Activated CD4-positive, alpha-beta T cell treated with anti-CD3 and anti-CD28 coated beads, Interleukin-2, Interleukin-4, amounts not matched to agents 100 ng/mL and 50 ng/mL, durations not matched to agents 16 hours and 8 hours (primary cell): ENCODE results near the gene OR11H6.
"Not testable (repeated sequence)": the region's sequence is repeated elsewhere in the genome, so short reads cannot be mapped to it uniquely, and the experiment has no call there.

Experiments
- DNase-seq: peaks from one replicate; pipeline ENCODE4 v3.0.0-alpha.2; 2020; ENCODE audit warnings: low spot score

The OR11H6 gene, protein sequence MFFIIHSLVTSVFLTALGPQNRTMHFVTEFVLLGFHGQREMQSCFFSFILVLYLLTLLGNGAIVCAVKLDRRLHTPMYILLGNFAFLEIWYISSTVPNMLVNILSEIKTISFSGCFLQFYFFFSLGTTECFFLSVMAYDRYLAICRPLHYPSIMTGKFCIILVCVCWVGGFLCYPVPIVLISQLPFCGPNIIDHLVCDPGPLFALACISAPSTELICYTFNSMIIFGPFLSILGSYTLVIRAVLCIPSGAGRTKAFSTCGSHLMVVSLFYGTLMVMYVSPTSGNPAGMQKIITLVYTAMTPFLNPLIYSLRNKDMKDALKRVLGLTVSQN

GRCh38 chr14:20223410-20223809 lies at the start of gene OR11H6:
Gene OR11H6, plus strand, starts transcription at chr14:20223710. Its CDS starts 0 bp downstream, at chr14:20223710.
- DNase-seq = no peak

DNA sequence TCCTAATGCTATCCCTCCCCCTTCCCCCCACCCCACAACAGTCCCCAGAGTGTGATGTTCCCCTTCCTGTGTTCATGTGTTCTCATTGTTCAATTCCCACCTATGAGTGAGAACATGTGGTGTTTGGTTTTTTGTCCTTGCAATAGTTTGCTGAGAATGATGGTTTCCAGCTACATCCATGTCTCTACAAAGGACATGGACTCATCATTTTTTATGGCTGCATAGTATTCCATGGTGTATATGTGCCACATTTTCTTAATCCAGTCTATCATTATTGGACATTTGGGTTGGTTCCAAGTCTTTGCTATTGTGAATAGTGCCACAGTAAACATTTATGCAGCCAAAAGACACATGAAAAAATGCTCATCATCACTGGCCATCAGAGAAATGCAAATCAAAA lies 49.3 kb upstream of the OR11H6 start:
- DNase-seq = not testable (repeated sequence)

- no peak for DNase-seq
Measured at GRCh38 chr14:20176330-20176729, 47.2 kb upstream of the OR11H6 start.

GRCh38 chr14:20177433-20177974 lies 46.0 kb upstream of the OR11H6 start:
- no peak for DNase-seq

- DNase-seq = no peak
Measured at GRCh38 chr14:20179218-20179617, 44.3 kb upstream of the OR11H6 start.

- no peak for DNase-seq
Measured at GRCh38 chr14:20179880-20180279, 43.6 kb upstream of the OR11H6 start.

- DNase-seq = no peak
Measured at GRCh38 chr14:20180486-20180885, 43.0 kb upstream of the OR11H6 start.

DNA sequence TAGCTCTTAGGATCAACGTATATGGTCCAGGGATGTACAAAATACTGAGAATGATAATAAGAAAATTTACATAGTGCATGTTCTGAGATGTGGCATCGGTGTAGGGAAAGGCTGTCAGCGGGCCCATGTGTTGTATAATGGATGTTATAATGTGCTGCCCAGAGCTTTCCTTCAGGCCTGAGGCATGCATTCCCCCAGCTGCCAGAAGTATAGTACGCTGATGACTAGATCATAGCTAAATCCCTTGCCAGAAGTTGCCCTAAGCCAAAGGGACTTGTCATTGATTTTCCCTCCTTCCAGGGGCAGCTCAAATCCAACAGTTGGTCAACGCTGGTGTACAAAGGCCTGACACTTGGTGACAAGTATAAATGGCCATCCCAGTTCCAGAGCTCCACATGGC lies 39.3 kb upstream of the OR11H6 start:
- no peak for DNase-seq

DNA sequence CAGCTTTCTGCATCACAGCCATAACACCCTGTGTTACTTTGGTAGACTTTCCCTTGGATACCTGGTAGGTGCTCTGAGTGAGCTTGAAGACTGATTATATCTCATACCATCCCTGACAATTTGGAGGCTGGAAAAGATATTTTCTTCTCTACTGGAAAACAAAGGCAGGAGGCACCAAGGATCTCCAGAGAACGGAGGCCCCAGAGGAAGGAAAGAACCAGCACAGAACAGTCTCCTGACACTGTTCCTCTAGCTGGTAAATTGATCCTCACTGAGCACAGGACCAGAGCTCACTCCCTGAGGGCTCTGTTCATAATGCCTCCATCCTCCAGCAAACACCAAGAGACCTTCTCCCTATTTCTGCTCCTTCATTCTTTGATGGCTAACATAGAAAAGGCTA lies 32.9 kb upstream of the OR11H6 start, which contains the start of gene OR11G2:
Gene OR11G2, plus strand, starts transcription at position 301 of the 400 bp plus-strand sequence. CDS start 6,542 bp downstream, outside the sequence.
- no peak for DNase-seq

- DNase-seq = no peak
Measured at GRCh38 chr14:20191396-20191795, 32.1 kb upstream of the OR11H6 start.

- DNase-seq = no peak
Measured at GRCh38 chr14:20194101-20194500, 29.4 kb upstream of the OR11H6 start.

- DNase-seq = not testable (repeated sequence)
Measured at GRCh38 chr14:20195170-20195569, 28.3 kb upstream of the OR11H6 start.

DNA sequence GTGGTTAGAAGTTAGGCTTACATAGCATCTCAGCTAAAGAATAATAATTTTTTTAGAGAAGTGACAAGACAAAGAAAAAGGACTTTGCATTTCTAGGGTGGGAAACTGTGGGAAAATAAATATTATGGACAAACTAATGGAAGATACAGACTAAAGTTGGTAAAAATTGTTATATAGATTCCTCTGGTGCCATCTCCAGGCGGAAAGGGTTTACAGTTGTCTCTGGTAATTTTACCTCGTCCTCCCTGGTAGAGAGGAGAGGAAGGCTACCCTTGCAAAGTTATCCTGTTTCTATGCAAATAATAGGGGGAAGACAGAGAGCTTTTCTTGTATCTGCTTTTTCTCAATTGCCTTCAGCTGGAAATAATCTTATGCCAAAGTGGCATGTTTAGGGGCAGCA lies 27.6 kb upstream of the OR11H6 start:
- DNase-seq = no peak

GRCh38 chr14:20197459-20197858 lies 26.1 kb upstream of the OR11H6 start:
- no peak for DNase-seq

DNA sequence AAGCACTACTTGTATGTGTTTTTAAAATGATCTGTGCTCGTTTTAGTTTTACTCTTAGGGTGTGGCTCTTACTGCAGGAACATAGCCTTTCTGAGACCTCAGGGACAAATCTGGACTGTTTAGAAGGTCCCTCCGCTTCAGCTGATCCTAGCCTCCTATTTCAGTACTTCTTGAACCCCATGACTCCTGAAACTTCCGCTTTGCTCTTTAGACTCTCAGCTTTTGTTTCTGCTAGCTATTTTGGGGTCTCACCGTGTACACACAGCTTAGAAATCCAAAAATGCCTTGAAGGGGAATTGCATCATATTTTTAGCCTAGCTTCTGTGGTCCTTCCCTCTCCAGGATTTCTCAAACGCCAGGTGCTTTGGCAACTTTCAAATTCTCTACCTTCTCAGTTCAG lies 24.5 kb upstream of the OR11H6 start:
- no peak for DNase-seq

- no peak for DNase-seq
Measured at GRCh38 chr14:20204721-20205120, 18.8 kb upstream of the OR11H6 start.

DNA sequence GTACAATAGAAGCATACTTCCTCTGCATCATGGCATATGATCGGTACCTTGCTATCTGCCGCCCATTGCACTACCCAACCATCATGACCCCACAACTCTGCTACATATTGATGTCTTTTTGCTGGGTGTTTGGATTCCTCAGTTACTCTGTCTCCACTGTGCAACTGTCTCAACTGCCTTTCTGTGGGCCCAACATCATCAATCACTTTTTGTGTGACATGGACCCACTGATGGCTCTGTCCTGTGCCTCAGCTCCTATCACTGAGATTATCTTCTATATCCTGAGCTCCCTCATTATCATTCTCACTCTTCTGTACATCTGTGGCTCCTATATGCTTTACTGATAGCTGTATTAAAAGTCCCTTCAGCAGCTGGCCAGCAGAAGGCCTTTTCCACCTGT lies 13.9 kb upstream of the OR11H6 start:
- no peak for DNase-seq

DNA sequence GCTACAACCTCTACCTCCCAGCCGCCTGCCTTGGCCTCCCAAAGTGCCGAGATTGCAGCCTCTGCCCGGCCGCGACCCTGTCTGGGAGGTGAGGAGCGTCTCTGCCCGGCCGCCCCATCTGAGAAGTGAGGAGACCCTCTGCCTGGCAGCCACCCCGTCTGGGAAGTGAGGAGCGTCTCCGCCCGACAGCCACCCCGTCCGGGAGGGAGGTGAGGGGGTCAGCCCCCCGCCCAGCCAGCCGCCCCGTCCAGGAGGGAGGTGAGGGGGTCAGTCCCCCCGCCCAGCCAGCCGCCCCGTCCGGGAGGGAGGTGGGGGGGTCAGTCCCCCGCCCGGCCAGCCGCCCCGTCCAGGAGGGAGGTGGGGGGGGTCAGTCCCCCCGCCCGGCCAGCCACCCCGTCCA lies 11.1 kb upstream of the OR11H6 start:
- DNase-seq = not testable (repeated sequence)

DNA sequence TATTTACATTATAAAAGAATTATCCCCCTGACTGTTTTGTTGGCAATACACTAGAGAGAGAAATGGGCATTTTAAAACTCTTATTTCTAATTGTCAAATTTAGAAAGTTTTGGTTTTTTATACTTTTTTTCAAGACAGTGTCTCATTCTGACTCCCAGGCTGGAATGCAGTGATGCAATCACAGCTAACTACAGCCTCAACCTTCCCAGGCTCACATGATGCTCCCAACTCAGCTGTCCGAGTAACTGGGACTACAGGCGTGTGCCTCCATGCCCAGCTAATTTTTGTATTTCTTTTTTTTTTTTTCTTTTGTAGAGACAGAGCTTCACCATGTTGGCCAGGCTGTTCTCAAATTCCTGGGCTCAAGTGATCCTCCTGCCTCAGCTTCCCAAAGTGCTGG lies 8.3 kb upstream of the OR11H6 start:
- no peak for DNase-seq

- DNase-seq = no peak
Measured at GRCh38 chr14:20219033-20219432, 4.5 kb upstream of the OR11H6 start.

DNA sequence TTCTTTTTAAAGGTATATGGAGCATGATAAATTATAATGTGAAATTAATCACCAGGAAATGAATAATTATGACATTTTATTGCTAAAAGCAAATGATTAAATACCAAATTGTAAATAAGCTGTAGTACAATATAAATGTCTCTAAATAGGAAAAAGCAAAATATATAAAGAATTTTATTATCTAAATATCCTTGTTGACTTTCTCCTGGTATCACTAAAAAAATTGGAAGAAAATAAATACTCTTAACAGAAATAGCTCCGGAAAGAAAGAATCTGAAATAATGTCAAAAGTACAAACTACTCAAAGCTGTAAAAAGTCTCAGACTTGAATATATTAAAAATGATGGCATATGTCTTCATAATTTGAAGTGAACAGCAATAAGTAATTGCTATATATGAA lies 5.2 kb downstream of the OR11H6 start, which contains the start of gene OR11H7:
Gene OR11H7, plus strand, starts transcription at position 301 of the 400 bp plus-strand sequence.
- no peak for DNase-seq

DNA sequence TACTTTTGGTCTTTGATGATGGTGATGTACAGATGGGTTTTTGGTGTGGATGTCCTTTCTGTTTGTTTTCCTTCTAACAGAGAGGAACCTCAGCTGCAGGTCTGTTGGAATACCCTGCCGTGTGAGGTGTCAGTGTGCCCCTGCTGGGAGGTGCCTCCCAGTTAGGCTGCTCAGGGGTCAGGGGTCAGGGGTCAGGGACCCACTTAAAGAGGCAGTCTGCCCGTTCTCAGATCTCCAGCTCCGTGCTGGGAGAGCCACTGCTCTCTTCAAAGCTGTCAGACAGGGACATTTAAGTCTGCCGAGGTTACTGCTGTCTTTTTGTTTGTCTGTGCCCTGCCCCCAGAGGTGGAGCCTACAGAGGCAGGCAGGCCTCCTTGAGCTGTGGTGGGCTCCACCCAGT lies 11.9 kb downstream of the OR11H6 start:
- not testable (repeated sequence) for DNase-seq

DNA sequence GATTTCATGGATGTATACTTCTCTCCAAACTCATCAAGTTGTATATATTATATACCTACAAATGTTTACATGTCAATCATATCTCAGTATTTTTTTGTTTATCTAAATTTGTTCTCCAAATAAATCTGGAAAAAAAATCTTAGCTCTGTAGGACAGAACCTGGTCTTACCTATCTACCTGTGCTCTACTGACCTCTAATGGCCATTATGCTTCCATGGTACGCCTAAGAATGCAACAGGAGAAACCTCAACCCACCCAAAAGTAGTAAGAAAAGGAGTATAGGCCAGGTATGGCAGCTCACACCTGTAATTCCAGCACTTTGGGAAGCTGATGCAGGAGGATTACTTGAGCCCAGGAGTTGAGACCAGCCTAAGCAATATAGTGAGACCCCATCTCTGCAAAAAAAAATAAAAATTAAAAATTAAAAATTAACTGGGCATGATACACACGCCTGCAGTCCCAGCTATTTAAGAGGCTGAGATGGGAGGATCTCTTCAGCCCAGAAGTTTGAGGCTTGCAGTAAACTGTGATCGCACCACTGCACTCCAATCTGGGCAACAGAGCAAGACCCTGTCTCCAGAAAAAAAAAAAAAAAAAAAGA lies 24.2 kb downstream of the OR11H6 start:
- peak; percentile 11 for DNase-seq
